Measurements from ENCODE around the gene LPP. TPM values are rescaled to one million over a fixed set of nuclear protein-coding genes. Genes with fewer than 3 reads are reported as not detected.

The LPP gene
- polyA plus RNA-seq, 1 donor (not counting 4 experiments of a cell fraction or from before 2014, with no cell fraction given) = 16.0 TPM

GRCh38 chr3:188542196-188542595 lies 388.2 kb downstream of the LPP start:
- DNase-seq (ENCODE audit: low read depth, low spot score) (no peak), FAIRE-seq (no peak)
- Histone ChIP-seq H3K4me3 (ENCODE audit: control insufficient read depth in 2 of 3, extremely low read depth in 1 of 3, insufficient read depth in 2 of 3, low read depth in 1 of 3, low read length in 3 of 3) (no peak overlapping the region), H3K4me2 (ENCODE audit: control insufficient read depth, extremely low read depth, insufficient read depth, low read depth, low read length) (no peak overlapping the region), H3K79me2 (ENCODE audit: control insufficient read depth, insufficient read depth, low read length) (no peaks in the 10 kb centered on the region), H3K9me3 (ENCODE audit: control insufficient read depth, low read depth, low read length) (no peaks in the 10 kb centered on the region), H3K4me1 (ENCODE audit: control insufficient read depth, extremely low read depth, insufficient read depth, low read length) (peaks cover 5% of the 10 kb centered on the region), H3K27ac (ENCODE audit: control insufficient read depth, insufficient read depth, low read length) (no peak overlapping the region), H3K36me3 (ENCODE audit: control insufficient read depth in 2 of 2, extremely low read depth in 1 of 2, insufficient read depth in 2 of 2, low read length in 2 of 2) (peaks cover 0 to 1% of the 10 kb centered on the region in 2 experiments), H2AFZ (ENCODE audit: control insufficient read depth, low read length) (no peak overlapping the region), H3K9ac (ENCODE audit: control insufficient read depth, extremely low read depth, insufficient read depth, low read length) (no peak overlapping the region), H3K9me1 (ENCODE audit: control insufficient read depth, extremely low read depth, insufficient read depth, low read length) (no peaks in the 10 kb centered on the region), H3K27me3 (ENCODE audit: control insufficient read depth, extremely low read depth, insufficient read depth, low read length) (no peaks in the 10 kb centered on the region), H4K20me1 (ENCODE audit: control insufficient read depth, extremely low read depth, insufficient read depth, low read length) (no peaks in the 10 kb centered on the region)
- dilution Hi-C loops (cut with MboI; ENCODE audit: extremely low pct_ligation_motif_present, low sequenced_read_pairs) = no loop called here
- TF ChIP-seq CTCF (optimal IDR thresholded peaks at IDR 0.05 in 1 of 3, IDR thresholded peaks at IDR 0.05 in 1 of 3, conservative IDR thresholded peaks at IDR 0.05 in 1 of 3; ENCODE audit: extremely low read depth in 1 of 3, insufficient read depth in 2 of 3, low read length in 3 of 3) = no peak

GRCh38 chr3:188544012-188544411 lies 390.1 kb downstream of the LPP start:
- Histone ChIP-seq H3K36me3 (ENCODE audit: control insufficient read depth in 2 of 2, extremely low read depth in 1 of 2, insufficient read depth in 2 of 2, low read length in 2 of 2) (peaks cover 0 to 1% of the 10 kb centered on the region in 2 experiments), H3K9me1 (ENCODE audit: control insufficient read depth, extremely low read depth, insufficient read depth, low read length) (no peaks in the 10 kb centered on the region), H3K9me3 (ENCODE audit: control insufficient read depth, low read depth, low read length) (no peaks in the 10 kb centered on the region), H3K27ac (ENCODE audit: control insufficient read depth, insufficient read depth, low read length) (no peak overlapping the region), H3K79me2 (ENCODE audit: control insufficient read depth, insufficient read depth, low read length) (no peaks in the 10 kb centered on the region), H3K9ac (ENCODE audit: control insufficient read depth, extremely low read depth, insufficient read depth, low read length) (no peak overlapping the region), H2AFZ (ENCODE audit: control insufficient read depth, low read length) (no peak overlapping the region), H3K4me3 (ENCODE audit: control insufficient read depth in 2 of 3, extremely low read depth in 1 of 3, insufficient read depth in 2 of 3, low read depth in 1 of 3, low read length in 3 of 3) (no peak overlapping the region), H3K4me2 (ENCODE audit: control insufficient read depth, extremely low read depth, insufficient read depth, low read depth, low read length) (no peak overlapping the region), H3K4me1 (ENCODE audit: control insufficient read depth, extremely low read depth, insufficient read depth, low read length) (peaks cover 5% of the 10 kb centered on the region), H4K20me1 (ENCODE audit: control insufficient read depth, extremely low read depth, insufficient read depth, low read length) (no peaks in the 10 kb centered on the region), H3K27me3 (ENCODE audit: control insufficient read depth, extremely low read depth, insufficient read depth, low read length) (no peaks in the 10 kb centered on the region)
- FAIRE-seq = no peak
- TF ChIP-seq CTCF (optimal IDR thresholded peaks at IDR 0.05 in 1 of 3, IDR thresholded peaks at IDR 0.05 in 1 of 3, conservative IDR thresholded peaks at IDR 0.05 in 1 of 3; ENCODE audit: extremely low read depth in 1 of 3, insufficient read depth in 2 of 3, low read length in 3 of 3) = no peak
- TF ChIP-seq EZH2 (IDR thresholded peaks at IDR 0.05; ENCODE audit: low read length) = no peak
- DNase-seq (ENCODE audit: low read depth, low spot score) = no peak
- dilution Hi-C loops (cut with MboI; ENCODE audit: extremely low pct_ligation_motif_present, low sequenced_read_pairs) = no loop called here

Measured in keratinocyte (primary cell).